Measurements from ENCODE around the gene AHRR.

AHRR gene

DNA sequence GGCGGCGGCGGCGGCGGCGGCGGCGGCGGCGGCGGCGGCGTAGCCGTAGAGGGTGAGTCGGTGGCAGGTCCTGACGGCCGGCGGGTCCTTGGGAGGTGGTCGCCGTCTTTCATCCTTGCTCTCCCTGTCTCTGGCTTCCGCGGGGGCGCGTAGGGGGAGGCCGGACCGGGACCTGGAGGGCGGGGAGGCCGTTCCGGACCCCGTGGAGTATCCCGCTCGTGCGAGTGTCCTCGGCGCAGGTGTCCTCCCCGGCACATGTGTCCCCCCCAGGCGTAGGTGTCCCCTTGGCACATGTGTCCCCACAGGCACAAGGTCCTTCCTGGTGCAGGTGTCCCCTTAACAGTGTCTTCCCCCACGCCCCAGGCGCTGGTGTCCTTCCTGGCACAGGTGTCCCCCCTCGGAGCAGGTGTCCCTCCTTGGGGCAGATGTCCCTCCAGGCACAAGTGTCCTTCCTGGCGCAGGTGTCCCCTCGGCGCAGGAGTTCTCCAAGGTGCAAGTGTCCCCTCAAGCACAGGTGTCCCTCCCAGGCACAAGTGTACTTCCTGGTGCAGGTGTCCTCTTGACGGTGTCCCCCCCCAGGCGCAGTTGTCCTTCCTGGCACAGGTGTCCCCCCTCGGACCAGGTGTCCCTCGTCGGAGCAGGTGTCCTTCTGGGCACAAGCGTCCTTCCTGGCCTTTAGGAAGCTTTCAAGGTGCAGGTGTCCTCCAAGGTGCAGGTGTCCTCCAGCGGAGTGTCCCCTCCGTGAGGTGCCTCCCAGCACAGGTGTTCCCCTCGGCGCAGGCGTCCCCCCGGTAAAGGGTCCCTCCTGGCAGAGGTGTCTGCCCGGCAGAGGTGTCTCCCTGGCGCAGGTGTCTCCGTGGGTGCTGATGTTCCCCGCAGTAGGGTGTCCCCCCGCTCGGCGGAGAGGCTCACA is 122.0 kb downstream of the AHRR start:
- DNase-seq (ENCODE audit: low spot score), result no peak

GRCh38 chr5:444226-444625 is 122.7 kb downstream of the AHRR start:
- no peak for DNase-seq (ENCODE audit: low spot score)

GRCh38 chr5:445591-445990 is 124.1 kb downstream of the AHRR start:
- no peak for DNase-seq (ENCODE audit: low spot score)

GRCh38 chr5:446066-446882 is 124.8 kb downstream of the AHRR start:
- DNase-seq (ENCODE audit: low spot score), result no peak

DNA sequence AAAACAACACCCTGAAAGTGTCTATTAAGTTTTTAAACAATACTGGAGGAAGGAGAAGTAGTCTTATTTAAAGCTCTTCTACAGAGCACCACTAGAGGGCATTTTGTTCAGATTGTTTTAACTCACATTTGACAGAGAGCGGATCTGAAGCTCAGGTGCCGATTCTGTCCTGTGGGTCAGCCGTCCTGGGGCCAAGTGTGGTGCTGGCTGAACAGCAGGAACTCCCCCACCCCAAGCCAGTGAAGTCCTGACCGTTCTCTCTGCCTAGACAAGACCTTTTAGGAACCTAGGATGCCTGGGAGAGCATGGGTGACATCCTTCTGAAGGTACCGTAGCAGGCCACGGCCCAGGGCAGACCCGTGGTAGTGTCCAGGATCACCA is 125.4 kb downstream of the AHRR start:
- peak; percentile 79 for DNase-seq (ENCODE audit: low spot score)

DNA sequence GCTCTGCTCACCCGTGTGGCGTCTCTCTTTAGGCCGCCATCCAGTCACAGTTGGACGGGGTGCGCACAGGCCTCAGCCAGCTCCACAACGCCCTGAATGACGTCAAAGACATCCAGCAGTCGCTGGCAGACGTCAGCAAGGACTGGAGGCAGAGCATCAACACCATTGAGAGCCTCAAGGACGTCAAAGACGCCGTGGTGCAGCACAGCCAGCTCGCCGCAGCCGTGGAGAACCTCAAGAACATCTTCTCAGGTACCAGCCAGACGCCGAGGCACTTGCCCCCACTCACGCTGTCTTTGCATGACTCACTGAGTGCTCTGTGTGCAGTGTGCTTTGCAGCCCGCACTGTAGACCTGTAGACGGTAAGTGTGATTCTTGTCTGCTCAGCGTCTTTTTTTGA is 126.0 kb downstream of the AHRR start:
- DNase-seq (ENCODE audit: low spot score), result no peak

DNA sequence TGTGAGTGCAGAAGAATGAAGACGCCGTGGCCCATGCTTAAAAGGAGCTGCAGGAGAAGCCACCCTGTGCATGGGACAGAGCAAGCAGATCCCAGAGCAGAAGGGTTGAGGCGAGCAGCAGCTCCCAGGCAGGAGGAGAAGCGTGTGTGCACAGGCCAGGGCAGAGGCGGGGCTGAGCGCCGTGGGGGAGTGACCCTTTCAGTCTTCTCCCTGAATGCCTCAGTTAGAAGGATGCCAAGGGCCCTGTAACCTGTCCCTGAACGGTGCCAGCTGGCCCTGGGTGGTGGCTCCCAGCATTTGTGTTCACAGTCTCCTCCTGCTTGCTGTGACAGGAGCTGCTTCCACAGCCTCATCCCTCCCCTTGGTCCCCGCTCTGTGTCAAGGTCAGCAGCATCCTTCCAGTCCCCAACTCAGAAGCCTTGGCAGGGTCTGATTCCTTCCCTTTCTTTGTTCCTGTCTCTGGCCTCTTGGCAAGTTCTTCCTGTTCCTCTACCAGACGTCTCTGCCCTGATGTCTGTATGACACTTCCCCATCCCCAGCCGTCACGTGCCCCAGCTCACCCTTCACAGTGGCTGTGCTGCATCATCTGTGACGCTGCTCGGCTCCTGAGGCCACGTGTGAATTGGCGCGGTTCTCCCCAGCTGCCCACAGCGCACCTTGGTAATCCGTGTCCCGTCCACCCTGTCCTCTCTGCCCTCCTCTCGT is 126.7 kb downstream of the AHRR start:
- no peak for DNase-seq (ENCODE audit: low spot score)

- no peak for DNase-seq (ENCODE audit: low spot score)
These were observed 127.2 kb downstream of the AHRR start for GRCh38 chr5:448766-449090.

- no peak for DNase-seq (ENCODE audit: low spot score)
These were observed 127.6 kb downstream of the AHRR start for GRCh38 chr5:449151-449550.

DNA sequence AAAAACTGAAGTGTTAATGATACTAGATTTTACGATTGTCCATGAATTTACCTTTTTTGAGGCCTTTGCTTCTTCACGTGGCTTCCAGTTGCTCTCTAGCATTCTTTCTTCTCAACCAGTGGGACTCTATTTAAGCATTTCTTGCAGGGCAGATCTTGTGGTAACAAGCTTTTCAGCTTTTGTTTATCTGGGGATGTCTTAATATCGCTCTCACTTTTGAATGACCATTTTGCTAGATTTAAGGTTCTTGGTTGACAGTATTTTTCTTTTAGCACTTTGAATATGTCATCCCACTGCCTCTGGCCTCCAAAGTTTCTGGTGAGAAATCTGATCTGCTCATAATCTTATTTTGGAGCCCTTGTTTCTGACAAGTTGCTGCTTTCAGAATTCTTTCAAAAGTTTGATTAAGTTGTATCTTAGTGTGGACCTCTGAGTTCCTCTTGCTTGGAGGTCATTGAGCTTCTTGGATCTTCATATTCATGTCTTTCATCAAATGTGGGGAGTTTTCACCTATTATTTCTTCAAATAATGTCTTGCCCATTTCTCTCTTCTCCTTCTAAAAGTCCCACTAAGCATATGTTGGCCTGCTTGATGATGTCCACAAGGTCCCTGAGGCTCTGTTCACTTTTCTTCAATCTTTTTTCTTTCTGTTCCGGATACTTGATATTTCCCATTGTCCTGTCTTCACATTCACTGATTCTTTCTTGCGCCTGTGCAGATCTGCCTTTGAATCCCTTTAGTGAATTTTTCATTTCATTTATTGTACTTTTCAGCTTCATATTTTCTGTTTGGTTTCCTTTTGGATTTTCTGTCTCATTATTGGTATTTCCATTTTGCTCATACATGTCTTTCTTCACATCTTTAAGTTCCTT is 130.3 kb downstream of the AHRR start:
- no peak for DNase-seq (ENCODE audit: low spot score)

DNA sequence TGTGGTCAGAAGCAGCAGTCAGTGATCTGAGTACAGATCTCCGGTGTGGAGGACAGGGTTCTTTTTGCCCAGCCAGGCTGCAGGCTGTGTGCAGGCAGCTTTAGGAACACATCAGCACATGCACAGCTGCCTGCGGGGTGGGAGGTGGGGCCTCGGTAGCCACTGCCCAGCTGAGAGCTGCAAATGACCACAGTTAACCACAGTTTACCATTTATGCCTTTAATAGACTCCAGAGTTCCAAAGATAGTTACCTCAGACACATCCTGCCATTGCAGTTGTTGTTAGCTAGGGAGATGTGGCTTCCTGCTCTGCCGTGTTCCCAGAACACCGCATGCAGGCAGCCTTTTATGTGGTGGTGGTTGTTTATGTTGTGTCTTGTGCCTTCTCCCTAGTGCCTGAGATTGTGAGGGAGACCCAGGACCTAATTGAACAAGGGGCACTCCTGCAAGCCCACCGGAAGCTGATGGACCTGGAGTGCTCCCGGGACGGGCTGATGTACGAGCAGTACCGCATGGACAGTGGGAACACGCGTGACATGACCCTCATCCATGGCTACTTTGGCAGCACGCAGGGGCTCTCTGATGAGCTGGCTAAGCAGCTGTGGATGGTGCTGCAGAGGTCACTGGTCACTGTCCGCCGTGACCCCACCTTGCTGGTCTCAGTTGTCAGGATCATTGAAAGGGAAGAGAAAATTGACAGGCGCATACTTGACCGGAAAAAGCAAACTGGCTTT is 131.6 kb downstream of the AHRR start:
- DNase-seq (ENCODE audit: low spot score), result no peak

GRCh38 chr5:453725-454481 is 132.4 kb downstream of the AHRR start:
- no peak for DNase-seq (ENCODE audit: low spot score)

GRCh38 chr5:454936-455335 is 133.4 kb downstream of the AHRR start:
- DNase-seq (ENCODE audit: low spot score), result no peak

GRCh38 chr5:455806-456205 is 134.3 kb downstream of the AHRR start:
- DNase-seq (ENCODE audit: low spot score), result no peak

DNA sequence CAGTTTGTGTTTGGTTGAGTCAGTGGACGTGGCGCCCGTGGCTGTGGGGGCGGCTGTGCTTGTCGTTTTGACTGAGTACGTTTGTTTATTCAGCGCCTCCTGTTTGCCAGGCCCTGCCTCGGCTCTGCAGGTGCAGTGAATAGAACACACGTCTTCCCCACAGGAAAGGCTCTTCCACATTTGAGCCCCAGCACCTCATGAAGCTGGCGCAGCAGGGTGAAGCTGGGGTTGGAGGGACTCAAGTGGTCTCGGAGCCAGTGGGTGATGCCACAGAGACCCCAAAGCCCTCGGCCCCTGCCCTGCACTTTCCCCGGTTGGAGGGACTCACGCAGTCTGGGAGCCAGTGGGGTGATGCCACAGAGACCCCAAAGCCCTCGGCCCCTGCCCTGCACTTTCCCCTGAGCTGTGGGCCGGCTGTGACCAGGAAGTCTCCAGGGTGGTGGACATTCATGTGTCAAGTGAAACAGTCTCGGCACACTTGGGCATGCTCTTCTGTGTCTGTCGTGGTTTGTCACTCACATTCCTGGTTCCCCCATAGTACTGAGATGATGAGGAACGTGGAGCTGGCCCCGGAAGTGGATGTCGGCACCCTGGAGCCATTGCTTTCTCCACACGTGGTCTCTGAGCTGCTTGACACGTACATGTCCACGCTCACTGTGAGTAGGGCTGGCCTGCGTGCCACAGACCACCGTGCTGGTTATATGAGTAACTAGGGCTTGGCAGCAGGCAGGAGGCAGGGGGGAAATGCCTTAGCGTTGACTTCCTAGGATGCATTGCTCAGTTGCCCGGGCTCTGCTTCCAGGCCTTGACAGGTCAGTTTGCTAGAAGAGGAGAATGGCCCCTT is 135.1 kb downstream of the AHRR start:
- no peak for DNase-seq (ENCODE audit: low spot score)

DNA sequence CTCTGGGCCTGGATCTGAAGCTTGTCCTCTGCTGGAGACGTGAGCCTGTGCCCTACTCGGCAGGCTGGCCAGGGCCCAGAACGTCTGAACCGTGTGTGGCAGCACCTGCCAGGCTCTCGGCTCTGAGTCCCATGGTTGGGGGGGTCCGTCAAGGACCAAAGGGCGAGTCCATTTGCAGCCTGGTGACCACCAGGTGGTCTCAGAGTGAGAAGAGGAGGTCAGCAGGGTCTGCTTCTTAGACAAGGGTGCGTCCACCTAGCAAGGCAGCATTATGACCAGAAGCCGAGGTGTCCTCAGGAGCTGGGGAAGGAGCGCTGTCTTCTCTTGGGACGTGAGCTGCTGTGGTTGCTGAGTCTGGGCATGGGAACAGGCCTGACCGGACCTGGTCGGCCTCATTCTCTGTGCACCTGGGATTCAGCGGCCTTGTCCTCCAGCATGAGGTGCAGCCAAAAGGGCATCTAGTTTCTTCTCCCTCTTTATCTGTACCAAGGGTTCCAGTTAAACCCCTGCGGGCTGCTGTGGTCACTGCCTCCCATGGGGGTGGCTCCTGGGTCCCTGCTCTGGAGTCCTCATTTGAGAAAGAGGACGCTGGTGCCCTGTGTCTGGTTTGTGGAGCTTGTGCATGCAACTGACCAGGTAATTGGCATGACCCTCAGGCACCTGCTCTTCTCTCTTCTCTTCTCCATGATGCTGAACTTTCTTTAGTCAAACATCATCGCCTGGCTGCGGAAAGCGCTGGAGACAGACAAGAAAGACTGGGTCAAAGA is 135.9 kb downstream of the AHRR start:
- no peak for DNase-seq (ENCODE audit: low spot score)

DNA sequence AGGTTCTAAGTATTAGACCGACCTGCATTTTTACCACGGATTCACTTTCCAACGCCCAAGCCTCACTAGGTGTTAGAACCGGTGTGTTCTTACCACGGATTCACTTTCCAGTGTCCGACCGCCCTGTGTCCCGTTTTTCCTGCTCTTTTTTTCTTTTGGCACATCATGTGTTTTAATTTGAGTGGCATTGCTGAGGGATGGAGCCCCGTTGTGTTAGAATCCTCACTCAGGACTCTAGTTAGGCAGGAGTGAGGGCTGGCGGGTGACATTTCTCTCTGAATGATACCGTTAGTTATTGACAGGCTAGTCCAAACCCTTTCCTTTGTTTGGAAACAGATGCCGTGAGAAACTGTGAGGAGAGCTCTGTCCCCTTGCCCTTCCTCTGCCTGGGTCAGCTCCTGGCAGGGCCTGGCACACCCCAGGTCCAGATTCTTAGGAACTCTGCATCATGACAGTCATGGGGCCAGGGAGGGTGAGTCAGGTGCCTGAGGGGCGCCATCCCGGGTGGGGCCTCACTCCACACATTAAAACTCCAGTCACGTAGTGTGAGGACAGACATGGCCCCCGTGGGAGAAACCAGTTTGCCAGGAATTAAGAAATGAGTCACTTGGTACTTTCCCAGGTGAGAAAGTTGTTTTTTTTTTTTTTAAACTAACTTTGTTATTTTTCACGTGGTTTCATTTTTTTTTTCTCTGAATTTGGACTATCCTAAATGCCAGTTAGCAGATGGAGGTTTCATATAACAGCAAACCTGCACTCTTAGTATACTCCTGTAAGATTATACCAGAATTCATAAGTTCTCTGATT is 137.2 kb downstream of the AHRR start:
- DNase-seq (ENCODE audit: low spot score), result peak; percentile 41
